OCI-LY7 (cell line): ENCODE results near the gene RHBDF1.

Experiments used
- CTCF ChIP-seq: fragments of 200-600 bp; sonication (generic); conservative IDR thresholded peaks from 2 replicates; pipeline ENCODE4 v1.5.1; 2014; ENCODE audit warnings: mild to moderate bottlenecking, antibody characterized with exemption, low read length, moderate library complexity, mixed read lengths
- EZH2phosphoT487 ChIP-seq: fragments of 200-600 bp; sonication (generic); IDR thresholded peaks from 2 replicates; pipeline ENCODE4 v1.6.1; 2018; ENCODE audit warnings: low read depth, borderline replicate concordance, mild to moderate bottlenecking, mixed run types, antibody characterized with exemption, low read length, moderate library complexity, mixed read lengths

DNA sequence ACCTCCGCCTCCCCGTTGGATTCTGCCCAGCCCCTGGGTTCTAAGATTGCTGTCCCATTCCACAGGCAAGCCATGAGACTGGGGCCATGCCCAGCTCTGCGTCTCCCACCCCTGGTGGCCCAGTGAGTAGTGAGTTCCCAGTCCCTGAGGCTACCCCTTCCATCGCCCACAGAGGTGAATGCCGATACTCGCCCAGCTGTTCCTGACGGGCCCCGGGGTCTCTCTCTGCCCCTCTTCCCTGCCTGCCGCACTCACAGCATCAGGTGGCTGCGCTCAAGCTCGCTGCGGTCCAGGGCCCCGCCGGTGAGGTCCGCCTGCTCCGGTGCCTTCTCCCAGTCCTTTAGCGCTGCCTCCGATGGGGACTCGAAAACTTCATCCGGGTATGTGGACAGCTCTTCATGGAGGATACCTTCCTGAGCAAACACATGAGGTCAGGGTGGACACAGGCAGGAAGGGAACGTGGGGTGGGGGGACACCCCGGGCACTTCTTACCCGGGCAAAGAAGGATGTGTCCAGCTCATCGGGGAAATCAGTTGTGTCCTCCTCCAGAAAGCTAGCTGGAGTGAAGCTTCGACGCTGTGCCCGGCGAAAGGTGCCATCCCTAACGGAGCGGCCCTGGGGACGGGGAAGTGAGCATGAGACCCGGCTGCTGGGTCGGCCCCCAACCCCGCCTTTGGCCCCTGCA is 10.0 kb downstream of the RHBDF1 start:
- TF ChIP-seq CTCF (no peak), EZH2phosphoT487 (no peak)
